Stimulated activated CD4-positive, alpha-beta T cell treated with anti-CD3 and anti-CD28 coated beads, Interleukin-12 subunit alpha, Interleukin-12 subunit beta, amount 100 ng/mL, for 4 hours (primary cell): ENCODE measurements around the gene ADAMTS9.

Source experiments
- DNase-seq: peaks from one replicate; pipeline ENCODE4 v3.0.0-alpha.2; 2020

Gene ADAMTS9

DNA sequence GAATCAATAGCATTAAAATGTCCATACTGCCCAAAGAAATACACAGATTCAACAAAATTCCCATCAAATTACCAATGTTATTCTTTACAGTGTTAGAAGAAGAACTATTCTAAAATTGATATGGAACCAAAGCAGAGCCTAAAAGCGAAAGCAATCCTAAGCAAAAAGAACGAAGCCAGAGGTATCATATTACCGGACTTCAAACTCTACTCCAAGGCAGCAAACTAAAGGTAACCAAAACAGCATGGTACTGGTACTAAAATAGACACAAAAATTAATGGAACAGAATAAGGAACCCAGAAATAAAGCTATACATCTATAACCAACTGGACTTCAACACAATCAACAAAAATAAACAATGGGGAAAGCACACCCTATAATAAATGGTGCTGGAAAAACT, 167.5 kb downstream of the ADAMTS9 start:
- DNase-seq, result no peak

DNA sequence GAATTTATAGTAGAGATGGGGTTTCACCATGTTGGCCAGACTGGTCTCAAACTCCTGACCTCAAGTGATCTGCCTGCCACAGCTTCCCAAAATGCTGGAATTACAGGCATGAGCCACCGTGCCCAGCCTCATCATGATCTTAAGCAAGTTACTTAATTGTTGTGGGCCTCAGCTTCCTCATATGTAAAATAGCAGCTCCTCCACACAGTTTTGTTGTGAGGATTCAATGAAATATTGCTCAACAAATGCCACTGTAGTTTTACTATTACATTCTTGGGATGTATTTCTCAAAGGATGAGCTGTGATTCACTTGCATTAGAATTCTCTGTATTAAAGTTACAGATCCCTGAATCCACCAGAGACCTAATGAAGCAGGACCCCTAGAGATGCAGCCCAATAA, 168.8 kb downstream of the ADAMTS9 start:
- no peak for DNase-seq

DNA sequence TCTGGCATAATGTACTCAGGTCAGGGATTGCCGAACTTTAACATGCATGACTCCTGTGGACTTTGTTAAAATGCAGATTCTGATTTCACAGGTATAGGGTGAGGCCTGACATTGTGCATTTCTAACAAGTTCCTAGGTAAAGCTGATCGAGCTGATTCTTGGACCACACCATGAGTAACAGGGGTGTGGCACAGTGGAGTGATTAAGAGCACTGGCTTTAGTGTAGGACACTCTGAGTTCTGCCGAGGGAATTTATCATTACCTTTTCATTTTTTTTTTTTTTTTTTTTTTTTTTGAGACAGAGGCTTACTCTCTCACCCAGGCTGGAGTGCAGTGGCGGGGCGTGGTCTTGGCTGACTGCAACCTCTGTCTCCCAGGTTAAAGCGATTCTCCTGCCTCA, 169.3 kb downstream of the ADAMTS9 start:
- no peak for DNase-seq

DNA sequence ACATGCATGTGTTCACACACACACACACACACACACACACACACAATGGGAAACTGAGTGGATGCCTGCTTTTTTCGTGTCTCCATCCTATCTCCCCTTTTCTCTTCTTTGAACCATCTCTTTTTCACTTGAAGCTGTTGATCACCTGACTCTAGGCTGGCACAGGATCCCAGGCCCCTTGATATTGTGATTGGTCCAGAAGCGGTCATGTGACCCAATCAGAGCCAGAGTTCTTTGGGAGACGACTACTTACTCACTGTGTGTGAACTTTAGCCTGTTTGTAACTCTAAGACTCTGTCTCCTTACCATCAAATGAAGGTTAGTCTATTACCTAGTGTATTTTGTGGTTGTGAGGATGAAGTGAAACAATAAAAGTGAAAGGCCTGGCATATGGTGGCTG, 172.9 kb downstream of the ADAMTS9 start:
- DNase-seq, result no peak

DNA sequence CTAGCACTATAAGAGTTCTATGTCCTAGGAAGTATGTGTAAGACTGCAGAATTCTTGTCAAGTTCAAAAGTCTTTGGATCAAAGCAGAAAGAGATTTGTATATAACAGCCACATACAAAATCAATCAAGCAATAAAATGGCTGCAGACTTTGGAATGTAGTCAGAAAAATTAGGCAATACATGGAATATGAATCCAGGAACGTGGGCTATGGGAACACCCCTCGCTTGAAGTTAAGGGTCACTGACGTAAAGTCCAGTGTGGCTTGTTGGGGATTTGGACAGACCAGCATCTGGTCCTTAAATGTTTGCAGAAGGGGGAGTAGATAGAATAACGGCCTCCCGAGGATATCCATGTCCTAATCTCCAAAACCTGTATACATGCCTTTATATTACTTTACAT, 178.6 kb downstream of the ADAMTS9 start:
- DNase-seq, result no peak

DNA sequence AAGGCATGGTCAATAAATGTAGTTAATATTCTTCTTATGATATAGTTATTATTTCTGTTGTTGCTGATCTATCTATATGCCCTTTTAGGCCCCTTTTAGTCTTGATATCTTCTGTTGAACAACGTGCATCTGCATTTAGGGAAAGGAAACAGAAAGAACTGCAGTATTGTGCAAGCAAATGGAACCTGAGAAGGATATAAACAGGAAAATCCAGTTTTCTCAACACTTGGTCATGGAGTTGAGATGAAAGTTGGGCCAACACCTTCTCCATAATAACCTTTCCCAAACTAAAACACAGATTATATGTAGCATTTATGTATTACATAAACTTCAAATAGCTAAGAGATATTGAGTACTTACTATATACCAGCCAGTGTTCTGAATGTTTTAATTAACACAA, 179.7 kb downstream of the ADAMTS9 start:
- no peak for DNase-seq

DNA sequence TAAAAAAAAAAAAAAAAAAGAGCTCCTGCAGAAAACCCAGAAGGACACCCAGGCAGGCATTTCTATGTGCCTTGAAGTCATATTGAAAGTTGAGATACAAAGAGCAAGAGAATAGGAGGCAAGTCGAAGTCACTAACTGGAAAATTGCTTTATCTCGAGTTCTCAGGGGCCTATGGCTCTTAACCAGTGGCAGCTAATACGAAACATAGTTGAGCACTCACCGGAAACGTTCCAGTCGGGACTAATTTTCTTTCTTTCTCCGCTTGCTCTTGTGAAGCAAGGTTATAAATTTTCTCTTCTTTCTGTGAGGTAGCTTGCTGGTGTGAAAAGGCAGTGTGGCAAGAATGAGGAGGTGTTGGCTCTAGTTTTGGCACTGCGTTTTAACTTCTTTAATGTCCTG, 181.5 kb downstream of the ADAMTS9 start:
- no peak for DNase-seq

DNA sequence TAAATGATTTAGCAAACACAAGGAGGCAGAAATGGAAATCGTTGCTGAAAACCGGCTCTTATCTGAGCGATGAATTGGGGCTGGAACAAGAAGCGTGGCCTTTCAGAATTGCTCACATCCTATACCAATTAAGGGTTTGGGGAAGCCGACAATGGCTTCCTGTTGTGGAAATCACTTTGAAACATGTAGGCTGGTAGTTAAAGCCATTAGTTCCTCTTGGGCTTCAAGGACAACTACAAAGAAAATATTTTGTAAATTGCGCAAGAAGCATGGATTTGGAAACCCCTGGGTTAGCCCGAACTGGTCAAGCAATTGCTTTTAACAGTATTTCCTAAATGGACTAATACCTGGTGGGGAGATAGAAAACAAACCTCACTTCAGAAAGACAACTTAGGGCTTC, 182.4 kb downstream of the ADAMTS9 start:
- DNase-seq, result no peak

DNA sequence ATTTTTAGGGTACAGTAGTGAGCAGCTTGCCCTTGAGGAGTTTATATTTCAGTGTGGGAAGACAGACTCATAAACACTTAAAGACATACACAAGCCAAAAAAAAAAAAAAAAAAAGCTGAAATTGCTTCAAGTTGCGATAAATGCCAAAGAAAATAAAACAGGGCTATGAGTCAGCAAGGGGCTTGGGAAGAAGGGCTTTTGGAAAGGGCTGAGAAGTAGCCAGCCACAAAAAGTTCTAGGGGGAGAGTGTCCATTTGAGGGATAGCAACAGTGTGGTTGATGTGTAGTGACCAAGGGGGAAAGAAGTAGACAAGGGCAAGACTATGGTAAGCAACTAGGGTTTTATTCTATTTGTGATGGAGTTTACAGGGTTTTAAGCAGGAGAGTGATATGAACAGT, 185.5 kb downstream of the ADAMTS9 start:
- DNase-seq, result no peak

DNA sequence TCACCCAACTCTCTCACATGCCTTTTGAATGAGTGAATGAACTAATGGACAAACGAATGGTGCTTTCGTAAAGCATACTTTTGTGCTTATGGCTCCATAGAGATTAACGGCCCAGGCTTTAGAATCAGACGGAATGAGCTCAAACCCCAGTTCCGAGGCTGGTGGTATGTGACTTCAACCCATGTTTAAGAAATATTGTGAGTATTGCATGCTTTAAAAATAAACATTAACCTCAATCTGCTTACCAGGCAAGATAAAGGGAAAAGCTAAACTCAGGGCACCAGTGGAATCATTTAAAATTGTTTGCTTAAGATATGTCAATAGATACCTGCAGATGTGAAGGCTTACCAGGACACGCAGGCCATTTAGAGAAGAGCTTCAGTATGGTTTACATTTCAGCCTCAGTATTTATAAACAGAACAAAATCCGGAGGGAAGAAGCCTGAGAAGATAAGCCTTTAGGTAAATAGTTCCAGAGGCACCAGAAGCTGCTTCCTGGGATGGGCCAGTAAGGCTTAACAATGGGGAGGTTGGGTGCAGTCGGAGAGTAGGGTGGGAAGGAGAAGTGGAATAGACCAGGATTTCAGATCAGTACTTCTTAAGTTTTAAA, 186.4 kb downstream of the ADAMTS9 start:
- DNase-seq, result no peak

DNA sequence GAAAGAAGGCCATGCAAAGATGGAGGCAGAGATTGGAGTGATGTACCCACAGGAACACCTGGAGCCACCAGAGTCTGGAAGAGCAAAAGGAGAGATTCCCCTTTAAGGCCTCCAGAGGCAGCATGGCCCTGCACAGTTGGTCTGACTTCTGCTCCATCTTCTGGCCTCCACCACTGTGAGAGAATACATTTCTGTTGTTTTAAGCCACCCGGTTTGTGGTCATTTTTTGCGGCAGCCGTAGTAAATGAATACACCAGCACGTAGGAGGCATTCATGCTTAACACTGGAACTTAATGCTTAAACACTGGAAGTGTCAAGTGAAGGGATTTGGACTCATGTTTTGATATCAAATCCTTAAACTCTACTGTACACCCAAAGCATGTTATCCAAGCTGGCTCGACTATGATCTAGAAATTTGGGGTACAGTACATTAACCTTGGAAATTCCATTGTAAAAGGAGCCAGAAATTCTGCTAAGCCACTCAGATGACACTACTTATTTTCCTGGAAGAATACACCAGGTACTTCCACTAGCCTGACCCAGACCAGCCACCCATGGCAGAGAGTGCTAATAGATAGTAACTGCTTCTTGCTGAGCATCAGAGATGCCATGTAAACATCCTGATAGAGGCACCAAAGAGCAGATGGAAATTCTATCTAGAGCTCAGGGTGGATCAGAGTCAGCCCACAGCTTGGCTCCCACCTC, 190.9 kb downstream of the ADAMTS9 start:
- no peak for DNase-seq

DNA sequence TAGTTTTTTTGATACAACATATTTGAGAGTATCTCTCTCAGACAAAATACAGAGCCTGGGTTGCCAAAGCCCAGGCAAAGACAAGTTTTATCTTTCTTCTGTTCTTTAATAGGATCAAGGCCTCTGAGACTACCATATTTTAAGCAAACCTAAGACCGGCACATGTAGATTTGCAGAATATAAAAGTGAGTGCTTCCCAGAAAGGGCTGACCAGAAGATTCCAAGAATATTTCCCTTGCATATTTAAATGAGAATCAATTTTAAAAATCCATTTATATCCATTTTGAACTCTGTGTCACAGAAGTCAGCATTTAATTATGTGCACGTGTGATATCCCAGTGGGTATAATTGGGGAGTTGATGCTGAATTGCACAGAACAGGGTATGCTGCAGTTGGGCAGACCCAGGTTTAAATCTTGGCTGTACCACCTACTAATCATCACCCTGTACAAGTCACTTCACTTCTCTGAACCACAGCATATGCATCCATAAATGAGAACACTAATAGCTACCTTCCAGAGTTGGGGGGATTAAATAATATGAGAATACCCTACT, 191.9 kb downstream of the ADAMTS9 start:
- no peak for DNase-seq

DNA sequence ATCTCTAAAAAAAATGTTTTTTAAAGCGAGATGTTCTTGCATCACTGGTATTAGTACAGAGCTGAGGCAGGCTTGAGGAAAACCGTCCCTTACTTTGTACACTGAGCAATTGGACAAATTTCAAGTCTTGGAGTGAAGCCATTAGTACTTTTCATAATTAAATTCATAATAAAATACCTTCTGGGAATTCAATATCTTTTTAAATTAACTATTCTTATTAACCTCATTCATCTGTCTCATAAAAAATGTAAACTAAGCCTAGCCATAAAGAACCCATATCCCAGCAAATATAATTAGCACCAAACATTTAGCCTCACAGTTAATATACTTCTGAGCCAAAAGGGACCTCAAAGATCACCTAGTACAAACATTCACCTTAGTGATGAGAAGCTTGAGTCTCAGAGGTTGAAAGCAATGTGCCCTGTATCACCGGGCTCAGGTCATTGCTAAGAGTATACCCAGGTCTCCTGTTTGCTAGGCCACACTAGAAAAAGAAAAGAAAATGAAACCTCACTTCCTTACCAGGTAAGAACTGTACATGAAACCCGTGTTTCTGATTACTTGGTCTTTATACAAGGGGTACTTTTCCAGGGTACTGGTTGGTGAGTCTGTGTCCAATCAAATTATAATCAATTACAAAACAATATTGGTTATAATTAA, 192.5 kb downstream of the ADAMTS9 start:
- no peak for DNase-seq

DNA sequence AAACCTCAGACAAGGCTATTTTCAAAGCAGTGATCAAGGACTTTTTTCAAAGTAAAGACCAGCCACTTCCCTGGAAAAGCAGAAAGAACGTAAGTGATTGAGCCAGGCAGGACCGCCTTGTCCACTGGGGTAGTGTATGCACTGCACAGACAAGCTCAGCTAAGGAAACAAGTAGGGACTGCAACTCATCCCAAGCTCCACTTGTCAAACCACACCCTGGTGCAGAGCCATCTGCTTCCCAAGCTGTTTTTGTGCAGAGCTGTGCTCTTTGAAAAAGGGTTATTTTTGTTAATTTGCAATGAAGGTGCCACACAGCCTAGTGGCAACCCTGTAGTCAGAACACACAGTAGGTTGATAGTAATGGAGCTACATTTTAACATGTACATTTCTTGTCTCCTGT, 193.3 kb downstream of the ADAMTS9 start:
- DNase-seq, result no peak

DNA sequence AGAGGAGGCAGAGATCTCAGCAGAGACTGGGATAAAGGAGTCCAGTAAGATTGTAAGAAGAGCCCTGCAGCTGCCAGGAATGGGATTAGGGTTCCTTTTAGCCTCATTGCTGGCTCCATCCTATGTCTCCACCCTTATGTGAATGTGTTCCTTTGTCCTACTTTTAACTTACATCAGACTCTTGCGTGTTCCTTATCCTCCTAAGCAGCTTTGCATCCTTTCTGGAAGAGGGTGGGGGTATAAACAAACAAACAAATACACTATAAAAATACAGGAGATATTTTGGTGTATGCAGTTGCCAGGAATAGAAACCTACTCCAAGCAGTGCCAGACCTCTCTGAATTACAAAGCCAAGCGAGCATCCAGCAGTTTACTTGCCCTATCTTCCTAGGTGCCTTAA, 194.7 kb downstream of the ADAMTS9 start:
- DNase-seq, result no peak

DNA sequence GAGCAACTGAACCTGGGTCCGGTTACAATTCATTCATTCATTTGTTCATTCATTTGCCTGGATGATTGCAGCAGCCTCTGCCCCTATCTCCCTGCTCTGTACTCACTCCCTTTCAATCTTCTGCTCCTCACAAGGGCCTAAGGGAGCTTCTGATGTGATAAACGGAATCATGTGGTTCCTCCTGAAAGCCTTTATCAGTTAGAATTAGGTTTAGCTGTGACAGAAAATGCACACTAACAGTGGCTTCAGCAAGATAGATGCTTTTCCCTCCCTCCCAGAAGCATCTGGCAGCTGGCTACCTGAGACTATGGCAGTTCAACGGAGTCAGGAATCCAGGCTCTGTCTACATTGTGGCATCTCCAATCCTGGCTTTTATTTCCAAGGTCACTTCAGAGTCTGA, 196.0 kb downstream of the ADAMTS9 start:
- DNase-seq, result no peak

DNA sequence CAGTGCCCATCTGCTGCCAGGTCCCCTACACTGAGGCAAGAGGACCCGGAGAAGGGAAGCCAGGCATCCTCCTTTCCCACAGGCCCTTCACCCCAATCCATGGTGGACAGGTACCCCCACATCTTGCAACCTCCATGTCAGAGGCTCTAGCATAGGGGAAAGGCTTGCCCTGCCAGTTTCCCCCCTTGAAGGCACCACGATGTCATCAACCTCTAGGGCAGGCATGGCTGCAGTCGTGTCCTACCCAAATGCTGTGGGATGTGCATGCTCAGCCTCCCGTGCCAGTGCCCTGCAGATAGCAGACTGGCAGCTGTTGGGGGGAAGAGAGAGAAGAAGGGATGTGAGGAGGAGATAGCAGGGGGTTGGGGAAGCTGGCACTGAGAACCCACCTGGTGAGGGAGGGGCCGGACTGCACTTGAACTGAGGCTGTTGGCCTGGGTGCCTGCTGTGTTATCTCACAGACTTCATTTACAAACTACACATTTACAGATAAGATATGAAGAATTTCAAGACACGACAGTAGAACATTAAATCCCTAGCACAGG, 197.5 kb downstream of the ADAMTS9 start:
- no peak for DNase-seq

DNA sequence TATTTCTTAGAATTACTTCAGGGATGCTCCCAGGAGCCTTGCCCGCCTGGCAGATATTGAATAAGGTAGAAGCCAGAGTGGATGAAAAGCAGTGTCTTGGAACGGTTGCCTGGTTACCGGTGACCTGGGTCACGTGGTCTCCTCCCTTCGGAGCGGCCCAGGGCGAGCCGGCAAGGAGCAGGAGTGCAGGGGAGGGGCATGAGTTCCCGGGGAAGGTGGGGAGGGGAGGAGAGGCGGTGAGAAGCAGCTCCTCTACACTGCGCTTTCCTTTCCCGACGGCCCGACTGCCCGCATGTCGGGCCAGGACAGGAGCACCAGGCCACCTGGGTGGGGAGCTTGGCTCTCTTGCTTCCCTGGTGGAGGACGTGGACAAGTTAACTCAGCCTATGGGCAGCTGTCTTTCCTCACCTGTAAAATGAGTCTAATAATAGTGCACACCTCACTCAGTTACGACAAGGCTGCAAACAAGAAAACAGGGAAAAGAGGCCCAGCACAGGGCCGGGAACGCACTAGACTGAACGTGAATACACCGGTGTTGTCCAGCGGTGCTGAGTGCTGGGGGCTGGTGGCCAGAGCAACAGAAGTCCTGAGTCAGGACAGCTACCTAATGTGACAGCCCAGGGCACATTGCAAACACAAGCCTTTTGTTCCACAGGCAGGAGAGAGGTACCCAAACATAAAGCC, 198.3 kb downstream of the ADAMTS9 start:
- no peak for DNase-seq

DNA sequence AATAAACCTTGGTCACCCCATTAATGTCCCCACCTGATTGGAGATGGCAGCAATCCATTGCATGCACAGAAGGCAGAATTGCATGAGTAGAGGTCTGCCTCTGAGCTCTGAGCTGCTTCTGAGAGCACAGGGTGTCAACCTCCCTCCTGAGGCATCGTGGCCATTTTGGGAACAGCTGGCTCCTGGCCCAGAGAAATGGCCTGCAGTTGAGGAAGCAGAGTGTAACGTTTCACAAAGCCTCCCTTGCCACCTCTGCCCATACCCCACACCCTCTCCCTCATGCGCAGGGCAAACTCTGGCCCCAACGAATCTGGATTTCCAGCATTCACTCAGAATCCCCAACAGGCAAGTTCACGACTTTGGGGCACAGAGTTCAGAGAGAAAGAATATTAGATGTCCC, 198.9 kb downstream of the ADAMTS9 start:
- no peak for DNase-seq

DNA sequence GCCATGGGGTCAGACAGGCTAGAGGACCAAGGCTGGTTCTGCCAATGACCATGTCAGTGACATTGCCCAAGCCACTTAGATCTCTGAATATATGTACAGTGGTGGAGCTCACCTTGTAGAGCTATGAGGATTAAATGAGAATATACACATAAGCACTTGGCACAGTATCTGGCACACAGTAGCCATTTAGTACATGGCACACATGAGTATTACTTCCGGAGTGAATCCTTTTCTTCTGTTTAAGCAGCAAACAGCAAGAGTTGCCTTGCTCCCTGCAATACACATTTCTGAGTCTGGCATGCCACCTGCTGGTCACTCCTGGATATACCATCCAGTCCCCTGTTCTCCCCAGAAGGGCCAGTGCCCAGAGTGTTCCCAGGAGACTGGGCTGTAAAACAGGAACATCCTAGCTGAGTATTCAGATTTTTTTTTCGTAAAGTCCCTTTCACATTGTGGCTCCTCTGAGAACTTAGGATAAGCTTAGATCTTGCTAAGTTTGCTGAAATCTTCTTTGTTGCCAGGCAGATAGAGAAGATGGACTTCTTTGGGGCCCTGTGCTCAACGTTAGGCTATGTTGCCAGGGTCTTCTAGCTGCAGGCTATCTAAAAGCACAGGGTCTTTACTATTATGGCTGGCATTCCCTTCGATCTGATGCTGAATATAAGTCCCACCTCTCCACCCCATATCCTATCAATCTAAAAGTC, 203.4 kb downstream of the ADAMTS9 start:
- DNase-seq, result peak; percentile 59

DNA sequence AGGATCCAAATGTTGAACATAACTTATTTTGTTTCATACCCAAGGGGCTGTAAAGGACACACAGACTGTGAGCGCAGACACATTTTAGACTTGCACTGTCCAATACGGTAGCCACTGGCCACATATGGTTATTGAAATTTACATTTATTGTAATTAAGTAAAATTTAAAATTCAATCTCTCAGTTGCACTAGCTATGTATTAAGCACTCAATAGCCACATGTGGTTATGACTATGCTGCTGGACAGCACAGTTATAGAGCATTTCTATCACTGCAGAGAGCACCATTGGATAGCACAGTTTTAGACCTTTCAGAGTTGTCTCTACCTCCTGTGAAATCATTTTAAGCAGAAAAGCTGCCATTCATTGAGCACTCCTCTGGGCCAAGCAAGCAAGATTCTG, 204.3 kb downstream of the ADAMTS9 start:
- no peak for DNase-seq

DNA sequence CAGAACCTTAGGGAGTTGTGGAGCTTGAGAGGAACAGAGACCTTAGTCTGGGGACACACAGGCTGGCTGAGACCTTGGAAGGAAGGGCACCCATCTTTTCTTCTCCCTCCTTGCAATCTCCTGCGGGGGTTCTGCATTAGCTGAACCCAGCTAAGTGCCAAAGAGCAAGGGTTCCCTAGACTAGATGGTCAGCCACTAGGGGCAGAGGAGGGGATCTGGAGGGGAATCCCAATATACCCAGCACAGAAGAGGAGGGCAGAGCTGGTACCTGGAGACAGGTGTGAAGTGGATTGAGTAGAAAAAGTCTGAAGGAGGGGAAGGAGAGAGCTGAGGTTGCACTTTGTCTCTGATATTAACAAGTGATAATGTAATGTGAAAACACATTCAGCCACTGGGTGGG, 212.8 kb downstream of the ADAMTS9 start:
- DNase-seq, result no peak

DNA sequence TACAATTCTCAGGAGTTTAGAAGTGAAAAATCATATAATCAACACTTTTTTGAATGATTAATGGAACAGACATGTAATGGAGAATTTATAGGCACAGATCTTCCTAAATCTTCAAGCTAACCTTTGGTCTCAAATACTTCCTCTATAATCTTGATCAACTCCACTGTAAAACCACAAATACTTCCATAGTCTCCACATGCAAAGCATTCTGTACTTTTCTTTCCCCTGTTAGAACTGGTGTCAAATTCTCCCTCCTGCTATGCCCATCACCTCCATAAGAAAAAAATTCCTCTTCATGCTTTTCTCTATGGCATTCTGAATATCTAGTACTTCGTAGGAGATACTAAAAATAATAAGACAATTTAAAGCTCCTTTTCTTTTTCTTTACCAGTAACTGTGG, 214.3 kb downstream of the ADAMTS9 start:
- no peak for DNase-seq
